GM18502 (cell line): Measurements from ENCODE around the gene SMPDL3A.

Source experiments
- ATAC-seq: cut with Tn5 transposase; IDR thresholded peaks from one replicate; pipeline ENCODE4 v1.9.1; 2021; ENCODE audit warnings: mild to moderate bottlenecking; ENCODE audit not compliant: unreplicated experiment, poor library complexity

Gene SMPDL3A

DNA sequence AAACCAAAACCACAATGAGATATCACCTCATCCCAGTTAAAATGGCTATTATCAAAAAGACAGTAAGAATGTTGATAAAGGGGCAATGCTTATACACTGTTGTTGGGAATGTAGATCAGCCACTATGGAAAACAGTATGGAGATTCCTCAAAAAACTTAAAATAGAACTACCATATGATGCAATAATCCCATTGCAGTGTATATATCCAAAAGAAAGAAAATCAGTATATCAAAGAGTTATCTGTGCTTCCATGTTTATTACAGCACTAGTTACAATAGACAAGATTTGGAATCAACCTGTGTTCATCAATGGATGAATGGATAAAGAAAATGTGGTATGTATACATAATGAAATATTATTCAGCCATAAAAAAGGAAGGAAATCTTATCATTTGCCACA is 13.1 kb upstream of the SMPDL3A start:
- no peak for ATAC-seq

DNA sequence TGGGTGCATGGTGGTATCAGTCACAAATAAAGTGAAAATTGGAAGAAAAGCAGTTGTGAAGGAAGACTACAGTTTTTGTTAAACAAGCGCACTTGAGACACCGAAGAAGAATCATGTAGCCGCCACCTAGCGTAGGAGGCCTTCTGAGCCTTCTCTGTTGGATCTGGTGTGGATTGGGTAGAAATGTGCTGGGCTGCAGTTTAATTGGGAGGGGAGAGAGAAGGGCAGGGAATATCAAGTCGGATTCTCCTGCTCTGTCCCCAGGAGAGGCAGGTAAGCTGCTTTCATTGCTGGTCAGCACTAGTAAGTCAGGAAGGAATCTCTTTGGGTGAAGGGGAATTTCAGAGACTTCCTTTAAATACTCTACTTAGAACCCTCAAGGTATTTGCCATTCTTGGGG is 10.8 kb upstream of the SMPDL3A start:
- ATAC-seq: no peak

DNA sequence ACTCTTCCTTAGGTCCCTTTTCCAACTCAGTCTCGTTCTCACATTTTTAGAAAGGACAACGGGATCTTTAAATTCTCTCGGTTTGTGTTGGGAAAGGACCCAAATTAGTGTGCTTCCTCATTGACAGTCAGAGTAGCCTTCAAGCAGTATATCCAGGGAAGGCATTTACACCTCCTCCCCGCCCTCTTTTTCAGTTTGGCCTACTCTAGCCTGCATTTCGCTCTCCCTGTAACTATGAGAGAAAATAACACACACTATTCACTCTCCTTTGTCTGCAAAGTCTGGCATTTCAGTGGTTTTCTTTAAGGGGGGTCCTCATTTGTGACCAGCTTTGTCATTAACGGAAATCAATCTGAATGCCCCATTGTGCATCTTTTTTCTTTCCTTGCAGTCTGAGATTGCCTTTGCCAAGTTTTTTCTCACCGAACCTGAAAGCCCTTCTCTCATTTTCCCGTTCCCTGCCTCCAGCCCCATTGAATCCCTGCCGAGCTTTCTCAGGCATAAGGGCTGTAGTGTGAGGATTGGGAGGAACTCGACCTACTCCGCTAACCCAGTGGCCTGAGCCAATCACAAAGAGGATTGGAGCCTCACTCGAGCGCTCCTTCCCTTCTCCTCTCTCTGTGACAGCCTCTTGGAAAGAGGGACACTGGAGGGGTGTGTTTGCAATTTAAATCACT is 9.9 kb upstream of the SMPDL3A start:
- no peak for ATAC-seq

DNA sequence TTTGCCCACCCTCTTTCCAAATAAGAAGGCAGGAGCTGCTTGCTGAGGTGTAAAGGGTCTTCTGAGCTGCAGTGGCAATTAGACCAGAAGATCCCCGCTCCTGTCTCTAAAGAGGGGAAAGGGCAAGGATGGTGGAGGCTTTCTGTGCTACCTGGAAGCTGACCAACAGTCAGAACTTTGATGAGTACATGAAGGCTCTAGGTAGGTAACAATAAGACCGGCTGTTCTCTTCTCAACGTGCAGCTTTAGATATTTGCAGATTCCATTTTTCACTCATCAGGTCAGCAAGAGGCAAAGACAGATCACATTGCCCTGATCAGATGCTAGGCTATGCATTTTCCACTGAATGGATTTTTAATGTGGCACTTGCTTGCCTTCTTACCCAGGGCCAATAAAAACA is 9.4 kb upstream of the SMPDL3A start, which contains the start of gene FABP7:
Gene FABP7, plus strand, starts transcription at position 50 of the 400 bp plus-strand sequence. Its CDS starts 79 bp downstream, at position 129.
- no peak for ATAC-seq

DNA sequence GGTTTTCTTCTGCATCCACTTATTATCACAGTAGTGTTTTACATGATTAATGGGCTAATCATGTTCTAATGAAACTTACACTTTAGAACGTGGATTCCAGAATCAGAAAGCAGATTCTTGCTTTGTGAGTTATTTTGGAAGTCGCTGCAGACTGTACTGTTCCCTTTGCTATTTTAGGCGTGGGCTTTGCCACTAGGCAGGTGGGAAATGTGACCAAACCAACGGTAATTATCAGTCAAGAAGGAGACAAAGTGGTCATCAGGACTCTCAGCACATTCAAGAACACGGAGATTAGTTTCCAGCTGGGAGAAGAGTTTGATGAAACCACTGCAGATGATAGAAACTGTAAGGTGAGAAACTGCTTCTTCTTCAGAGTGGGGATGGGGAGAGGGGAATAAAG is 8.9 kb upstream of the SMPDL3A start:
- ATAC-seq: no peak

DNA sequence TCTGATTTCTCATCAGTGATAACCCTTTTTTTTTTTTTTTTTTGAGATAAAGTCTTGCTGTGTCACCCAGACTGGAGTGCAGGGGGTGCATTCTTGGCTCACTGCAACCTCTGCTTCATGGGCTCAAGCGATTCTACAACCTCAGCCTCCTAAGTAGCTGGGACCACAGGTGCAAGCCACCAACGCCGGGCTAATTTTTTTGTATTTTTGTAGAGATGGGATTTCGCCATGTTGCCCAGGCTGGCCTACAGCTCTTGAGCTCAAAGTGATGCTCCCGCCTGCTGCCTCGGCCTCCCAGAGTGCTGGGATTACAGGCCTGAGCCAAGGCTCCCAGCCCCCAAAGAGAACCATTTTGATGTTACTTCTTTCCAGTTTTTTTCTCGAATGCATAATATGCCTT is 7.3 kb upstream of the SMPDL3A start:
- no peak for ATAC-seq

DNA sequence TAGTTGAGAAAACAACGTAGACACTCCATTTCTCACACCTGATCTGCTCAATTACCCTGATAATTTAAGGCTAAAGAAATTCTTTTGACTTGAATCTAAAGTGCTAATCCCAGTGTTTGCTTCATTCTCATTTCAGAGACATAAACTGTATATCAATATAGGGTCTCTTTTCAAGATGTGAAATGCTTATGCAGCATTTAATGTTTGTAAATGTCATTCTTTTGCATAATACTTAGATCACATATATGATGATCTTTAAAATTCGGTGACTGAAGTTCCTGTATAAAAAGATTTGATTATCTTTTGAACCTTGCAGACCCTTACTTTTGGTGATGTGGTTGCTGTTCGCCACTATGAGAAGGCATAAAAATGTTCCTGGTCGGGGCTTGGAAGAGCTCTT is 5.7 kb upstream of the SMPDL3A start:
- ATAC-seq: no peak

DNA sequence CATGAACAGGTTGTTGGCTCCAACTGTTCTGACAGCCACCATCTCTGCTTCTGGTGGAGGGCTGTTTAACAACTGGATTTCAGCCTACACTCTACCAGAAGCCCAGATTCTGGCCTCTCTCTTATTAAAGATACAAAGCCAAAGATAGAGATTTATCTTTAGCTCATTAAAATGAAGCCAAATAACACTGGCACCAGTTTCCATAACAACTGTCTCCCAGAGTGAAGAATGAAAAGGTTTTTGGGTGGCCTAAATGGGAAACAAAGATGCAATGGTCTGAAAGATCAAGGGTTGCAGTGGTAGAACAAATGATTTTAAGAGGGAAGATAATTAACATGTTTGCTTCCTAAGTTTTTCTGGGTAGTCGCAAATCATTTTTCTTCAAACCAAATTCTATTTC is 3.2 kb upstream of the SMPDL3A start:
- ATAC-seq: no peak

DNA sequence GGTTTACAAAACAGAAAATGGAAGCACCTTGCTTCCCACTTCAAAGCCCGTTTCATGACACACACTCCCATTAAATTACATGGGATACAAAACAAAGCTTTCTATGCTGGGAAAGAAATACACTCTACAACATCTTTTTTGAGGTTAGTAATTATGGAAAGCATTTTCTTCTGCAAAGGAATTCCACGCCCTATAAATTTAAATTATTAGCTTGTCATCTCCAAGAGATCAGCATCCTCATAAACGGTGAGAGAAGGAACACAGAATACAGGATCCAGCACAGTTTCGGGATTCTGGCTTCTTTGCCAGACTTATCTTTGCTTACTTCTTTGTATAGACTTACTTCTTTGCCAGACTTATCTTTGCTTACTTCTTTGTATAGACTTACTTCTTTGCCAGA is 1.3 kb upstream of the SMPDL3A start:
- ATAC-seq: no peak

DNA sequence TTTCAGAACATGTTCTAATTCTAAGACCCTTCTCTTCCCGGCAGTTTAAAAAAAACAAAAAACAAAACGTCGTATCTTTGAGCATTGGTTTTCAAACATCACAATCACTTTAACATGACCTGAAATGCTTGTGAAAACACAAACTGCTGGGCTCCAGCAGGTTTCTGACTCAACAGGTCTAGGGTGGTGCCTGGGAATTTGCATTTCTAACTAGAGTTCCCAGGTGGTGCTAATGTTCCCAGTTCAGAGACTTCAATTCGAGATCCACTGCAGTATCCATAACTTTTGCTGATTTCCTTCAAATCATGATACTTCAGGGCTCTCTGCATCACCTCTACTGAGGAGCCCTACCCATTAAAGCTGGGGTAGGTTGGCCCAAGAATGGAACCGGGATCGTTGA is 850 bp upstream of the SMPDL3A start:
- ATAC-seq: no peak

DNA sequence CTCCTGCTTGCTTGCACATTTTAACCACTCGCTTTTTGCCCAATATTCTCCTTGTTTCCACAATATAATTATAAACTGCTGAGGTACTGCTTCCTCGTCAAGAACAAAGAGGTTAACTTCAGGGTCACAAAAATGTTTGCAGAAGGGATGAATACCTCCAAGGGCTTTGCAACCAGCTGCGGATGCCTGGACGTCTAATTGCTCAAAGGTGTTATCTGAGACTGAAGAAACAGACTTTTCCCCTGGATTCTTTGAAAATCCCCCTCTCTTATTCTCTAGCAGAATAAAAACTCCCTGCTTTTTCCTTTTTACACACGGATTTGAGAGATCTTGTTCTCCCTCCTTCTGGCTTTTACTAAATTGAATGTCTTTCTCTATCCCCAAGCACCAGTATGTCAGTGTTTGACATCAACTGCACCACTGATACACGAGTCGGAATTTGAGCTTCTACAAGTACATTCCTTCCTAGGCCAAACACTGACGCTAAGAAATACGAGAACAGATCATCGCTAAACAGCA is 336 bp upstream of the SMPDL3A start:
- no peak for ATAC-seq

DNA sequence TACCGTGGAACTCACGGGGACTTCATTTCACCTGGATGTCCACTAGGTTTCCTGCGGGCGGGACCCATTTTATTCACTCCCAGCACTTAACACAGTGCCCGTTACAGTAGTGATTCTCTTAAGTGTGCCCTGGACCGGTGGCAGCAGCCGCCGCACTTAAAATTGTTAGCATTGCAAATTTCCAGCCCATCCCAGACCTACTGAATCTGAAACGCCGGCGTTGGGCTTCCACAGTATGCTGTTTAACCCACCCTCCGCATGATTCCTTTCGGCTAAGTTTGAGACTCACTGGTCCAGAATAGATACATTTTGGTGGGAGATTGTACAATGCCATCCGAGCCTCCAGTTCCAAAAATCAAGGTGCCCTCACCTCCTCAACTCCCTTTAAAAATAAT is 967 bp downstream of the SMPDL3A start:
- ATAC-seq: no peak

DNA sequence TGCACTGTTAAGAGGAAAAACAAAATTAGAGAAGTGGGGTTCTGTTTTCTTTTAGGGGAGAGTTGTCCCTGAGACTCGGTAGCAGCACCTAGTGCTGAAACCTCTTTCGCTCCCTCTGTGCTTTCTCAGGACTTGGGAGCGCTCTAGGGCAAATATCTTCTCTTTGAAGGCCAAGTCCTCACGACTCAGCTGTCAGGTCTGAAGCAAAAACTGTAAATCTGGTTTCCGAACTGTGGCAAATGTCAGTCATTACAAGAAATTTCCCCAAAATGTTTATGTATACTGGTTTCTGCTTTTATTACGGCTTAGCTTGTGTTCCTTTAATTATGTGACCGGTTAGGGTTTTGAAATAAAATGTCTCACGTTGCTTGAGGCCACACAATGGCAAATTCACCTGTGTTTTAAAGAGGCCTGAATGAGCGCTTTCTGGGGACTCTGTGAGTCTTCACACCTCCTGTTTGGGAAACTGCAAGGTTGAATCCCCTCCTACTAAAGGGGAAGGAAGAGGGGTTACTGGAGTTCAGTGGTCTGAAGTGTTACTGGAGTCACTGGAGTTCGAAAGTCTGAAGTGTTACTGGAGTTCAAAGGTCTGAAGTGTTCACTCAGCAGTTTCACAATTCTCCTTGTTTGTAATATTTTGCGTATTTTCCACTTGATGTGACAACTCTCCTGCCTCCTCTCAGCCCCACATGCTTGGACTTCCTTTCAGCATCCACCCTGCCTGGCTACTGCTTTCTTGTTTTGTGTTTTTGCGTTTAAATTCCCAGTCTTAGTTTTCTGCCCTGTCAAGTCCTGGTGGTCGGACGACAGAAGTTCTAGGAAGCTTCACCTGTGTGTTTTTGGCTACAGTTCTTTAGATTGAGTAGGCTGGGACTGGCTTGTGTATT is 1.6 kb downstream of the SMPDL3A start:
- no peak for ATAC-seq

DNA sequence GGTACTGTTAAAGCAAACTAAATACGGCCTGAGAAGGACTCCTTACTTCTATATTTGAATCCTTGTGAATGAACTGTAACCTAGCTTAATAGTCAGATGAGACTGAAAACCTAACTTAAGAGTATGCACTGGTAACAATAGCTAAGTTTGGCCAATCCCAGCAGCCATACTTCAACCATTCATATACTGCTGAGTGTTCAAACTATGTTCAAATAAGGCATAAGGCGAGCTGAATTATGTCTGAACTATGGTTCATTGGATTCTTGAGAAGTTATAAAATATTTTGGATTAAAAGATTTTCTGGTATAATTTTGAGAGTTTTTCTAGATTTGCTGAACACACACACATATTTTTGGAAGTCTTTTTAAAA is 2.2 kb downstream of the SMPDL3A start:
- no peak for ATAC-seq

DNA sequence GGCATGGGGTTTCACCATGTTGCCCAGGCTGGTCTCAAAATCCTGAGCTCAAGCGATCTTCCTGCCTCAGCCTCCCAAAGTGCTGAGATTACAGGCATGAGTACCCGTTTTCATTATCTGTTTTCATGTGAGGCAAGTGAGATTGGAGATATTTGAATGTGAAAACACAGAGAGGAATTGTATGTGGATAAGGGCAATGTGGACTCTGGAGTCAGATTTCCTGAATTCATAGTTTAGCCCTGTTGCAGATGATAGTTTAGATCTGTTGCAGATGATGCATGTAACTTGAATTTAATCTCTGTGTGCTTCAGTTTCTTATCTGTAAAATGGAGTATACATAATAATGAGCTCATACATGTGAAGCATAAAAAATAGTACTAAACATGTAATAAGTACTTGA is 3.7 kb downstream of the SMPDL3A start:
- no peak for ATAC-seq

DNA sequence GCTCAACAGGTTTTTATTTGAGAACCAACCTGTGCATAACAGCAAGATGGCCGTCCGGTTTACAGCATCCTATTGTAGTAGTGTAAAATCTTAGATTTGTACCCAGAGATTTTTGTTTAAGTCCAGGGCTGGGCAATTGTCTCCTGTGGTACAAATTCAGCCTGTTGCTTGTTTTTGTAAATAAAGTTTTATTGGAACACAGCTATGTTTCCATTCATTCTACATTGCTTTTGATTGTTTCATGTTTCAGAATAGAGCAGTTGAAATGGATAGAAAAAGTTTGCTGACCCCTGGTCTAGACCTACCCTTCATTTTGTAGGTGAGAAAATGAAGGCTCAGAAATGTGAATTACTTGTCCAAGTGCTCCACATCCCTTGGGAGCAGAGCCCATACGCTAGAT is 8.5 kb downstream of the SMPDL3A start:
- ATAC-seq: no peak

DNA sequence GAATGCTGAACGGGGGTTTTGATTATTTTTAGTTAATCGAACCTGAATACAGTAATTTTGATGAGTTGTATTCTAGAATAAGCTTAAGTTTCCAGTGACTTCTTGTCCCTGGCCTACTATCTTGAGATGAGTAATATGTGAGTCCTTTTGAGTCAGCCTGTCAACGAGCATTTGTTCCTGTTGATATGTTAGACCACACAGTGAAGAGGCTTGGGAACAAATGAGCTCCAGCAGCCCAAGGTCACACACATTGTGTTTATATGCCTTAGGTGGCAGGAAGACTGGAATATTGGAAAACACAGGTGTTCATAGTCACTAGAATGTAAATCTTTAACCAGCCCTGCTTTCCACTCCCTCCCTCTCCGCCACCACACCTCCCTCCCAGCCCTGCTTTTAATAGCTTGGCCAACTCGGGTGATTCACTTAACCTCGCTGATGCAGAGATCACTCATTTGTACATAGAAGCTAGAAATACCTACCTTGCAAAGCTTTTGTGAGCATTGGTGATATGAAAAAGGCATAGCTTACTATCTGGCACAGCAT is 9.1 kb downstream of the SMPDL3A start:
- peak; percentile 96 for ATAC-seq

DNA sequence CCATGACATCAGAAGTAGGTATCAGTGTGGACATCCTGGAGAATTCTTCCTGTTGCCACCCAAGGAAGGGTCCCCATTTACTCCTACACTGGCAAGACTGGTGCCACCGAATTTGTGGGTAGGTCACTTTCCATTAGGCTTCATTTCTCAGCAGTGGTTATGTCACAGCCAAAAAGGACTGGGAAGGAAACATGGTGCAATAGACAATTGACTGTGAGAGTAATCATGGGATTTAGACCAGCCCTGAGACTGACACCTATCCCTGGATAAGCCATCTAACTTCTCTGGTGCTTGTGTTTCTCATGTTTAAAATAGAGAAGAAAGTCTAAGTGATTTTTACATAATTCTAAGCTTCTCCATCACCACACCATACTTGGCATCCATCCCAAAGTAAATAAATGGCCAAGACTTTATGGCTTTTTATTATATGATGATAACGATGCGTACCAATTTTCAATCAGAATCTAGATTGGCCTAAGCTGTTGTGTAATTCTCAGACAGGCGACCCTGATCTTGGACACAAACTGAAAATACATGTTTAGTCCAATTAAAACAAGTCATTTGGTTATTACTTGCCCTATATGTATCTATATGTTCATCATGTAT is 10.2 kb downstream of the SMPDL3A start:
- no peak for ATAC-seq

DNA sequence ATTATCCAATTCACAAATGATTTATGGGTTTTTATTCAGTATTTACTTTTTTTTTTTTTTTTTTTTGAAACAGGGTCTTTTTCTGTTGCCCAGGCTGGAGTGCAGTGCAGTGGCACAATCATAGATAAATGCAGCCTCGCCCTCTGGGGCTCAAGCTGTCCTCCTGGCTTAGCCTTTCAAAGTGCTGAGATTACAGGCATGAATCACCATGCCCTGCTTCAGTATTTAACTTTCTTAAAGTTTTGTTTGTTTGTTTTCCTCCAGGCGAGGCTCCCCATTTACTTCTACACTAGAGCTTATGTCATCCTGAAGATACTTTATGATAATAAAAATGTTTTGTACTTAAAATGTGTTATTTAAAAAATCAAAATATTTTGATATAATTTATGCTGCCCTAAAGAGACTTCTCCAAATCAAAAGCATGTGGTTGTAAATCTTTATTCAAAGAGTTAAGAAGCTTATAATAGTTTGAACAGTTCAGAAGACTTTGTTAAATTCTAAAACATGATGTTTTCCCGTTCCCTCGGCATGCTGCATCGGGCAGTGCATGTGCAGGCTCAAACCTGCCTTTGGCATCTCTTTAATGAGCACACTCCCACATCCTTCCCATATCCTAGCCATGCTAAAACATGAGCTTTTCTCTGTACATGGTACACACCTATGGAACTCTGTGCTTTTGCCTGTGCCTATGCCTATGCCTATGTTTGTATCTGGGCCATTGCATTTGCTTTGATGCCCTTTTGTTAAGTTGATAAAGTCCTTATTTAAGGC is 11.0 kb downstream of the SMPDL3A start:
- no peak for ATAC-seq

DNA sequence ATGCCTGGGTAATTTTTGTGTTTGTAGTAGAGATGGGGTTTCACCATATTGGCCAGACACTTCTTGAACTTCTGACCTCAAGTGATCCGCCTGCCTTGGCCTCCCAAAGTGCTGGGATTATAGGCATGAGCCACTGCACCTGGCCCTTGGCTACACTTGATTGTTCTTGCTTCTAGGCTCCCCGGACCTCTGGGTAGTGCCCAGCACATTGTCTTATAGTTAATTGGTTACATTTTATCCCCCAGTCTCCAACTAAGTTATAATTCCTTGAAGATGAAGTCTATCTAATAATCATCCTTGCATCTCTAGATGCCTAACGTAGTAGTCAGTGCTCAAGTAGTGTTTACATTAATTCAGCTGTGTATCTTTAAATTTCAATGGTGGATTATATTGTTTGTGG is 11.8 kb downstream of the SMPDL3A start:
- no peak for ATAC-seq
